Suprapubic skin (tissue), 4 donors: ENCODE measurements around the gene PTGIS. TPM values are rescaled to one million over a fixed set of nuclear protein-coding genes. Genes with fewer than 3 reads are reported as not detected.

ENCODE experiments used
- DNase-seq, 2 donors: peaks; one replicate each; pipeline ENCODE4 v3.0.0-alpha.2; 2019; ENCODE audit warnings: low spot score in 2 of 2
- H3K27ac ChIP-seq: fragments of 200-600 bp; sonication (generic); one replicate; pipeline ENCODE4 v1.5.1; 2019
- H3K27me3 ChIP-seq: fragments of 200-600 bp; sonication (generic); one replicate; pipeline ENCODE4 v1.5.1; 2019
- H3K36me3 ChIP-seq: fragments of 200-600 bp; sonication (generic); one replicate; pipeline ENCODE4 v1.5.1; 2019
- H3K4me1 ChIP-seq: fragments of 200-600 bp; sonication (generic); one replicate; pipeline ENCODE4 v1.5.1; 2019
- H3K4me3 ChIP-seq: fragments of 200-600 bp; sonication (generic); one replicate; pipeline ENCODE4 v1.5.1; 2019; ENCODE audit warnings: mild to moderate bottlenecking
- H3K9me3 ChIP-seq: fragments of 200-600 bp; sonication (generic); one replicate; pipeline ENCODE4 v1.5.1; 2019
- CTCF ChIP-seq, 2 donors: fragments of 200-600 bp in 1 of 2; fragments of 450-650 bp in 1 of 2; sonication (generic) in 1 of 2; IDR thresholded peaks; one replicate each; pipeline ENCODE4 v1.5.1; 2016 to 2019; ENCODE audit warnings: antibody characterized with exemption in 2 of 2, mild to moderate bottlenecking in 1 of 2, moderate library complexity in 1 of 2
- EP300 ChIP-seq: sonication (generic); formaldehyde crosslinking; IDR thresholded peaks from one replicate; pipeline ENCODE4 v1.6.1; 2017; ENCODE audit warnings: antibody characterized with exemption
- POLR2A ChIP-seq, 2 donors: fragments of 450-650 bp; IDR thresholded peaks; one replicate each; pipeline ENCODE4 v1.6.1; 2017; ENCODE audit warnings: antibody characterized with exemption in 2 of 2, mild to moderate bottlenecking in 2 of 2, moderate library complexity in 2 of 2
- POLR2AphosphoS5 ChIP-seq, 3 donors: sonication (generic); formaldehyde crosslinking; IDR thresholded peaks; one replicate each; pipeline ENCODE4 v1.6.1; 2017; ENCODE audit warnings: antibody characterized with exemption in 3 of 3
- WGBS: methylation state at CpG from one replicate; pipeline ENCODE4 v1.1.5; 2018; 5-methylcytosine and 5-hydroxymethylcytosine counted together
- total RNA-seq, 4 donors: library from RNA; depleted of rRNA; stranded (reverse); fragments of >200 nt; gene quantifications; one replicate each; pipeline ENCODE4 v1.1.0, GENCODE V29; 2016

The PTGIS gene
- total RNA-seq, 4 donors from 2014 or later = 4.3 to 14.4 (median 7.0) TPM

- Histone ChIP-seq H3K4me3 (no peak overlapping the region), H3K9me3 (no peaks in the 10 kb centered on the region), H3K36me3 (no peaks in the 10 kb centered on the region), H3K4me1 (no peaks in the 10 kb centered on the region), H3K27ac (no peak overlapping the region), H3K27me3 (peaks cover 8% of the 10 kb centered on the region)
- peak in 1 of 2 donors; percentile 4 for DNase-seq
- no peak for TF ChIP-seq POLR2A (IDR thresholded peaks at IDR 0.05)
- TF ChIP-seq POLR2AphosphoS5 (IDR thresholded peaks at IDR 0.05) = no peak
- no peak for TF ChIP-seq EP300
- no peak for TF ChIP-seq CTCF (IDR thresholded peaks at IDR 0.05)
- WGBS = 52% methylated on average over 3 of the region's 3 CpGs
Measured at GRCh38 chr20:49501917-49502316, 66.0 kb downstream of the PTGIS start.

GRCh38 chr20:49497398-49497669 is 70.6 kb downstream of the PTGIS start:
- Histone ChIP-seq H3K36me3 (no peaks in the 10 kb centered on the region), H3K27ac (no peak overlapping the region), H3K4me1 (no peaks in the 10 kb centered on the region), H3K4me3 (no peak overlapping the region), H3K9me3 (no peaks in the 10 kb centered on the region), H3K27me3 (no peaks in the 10 kb centered on the region)
- no peak for DNase-seq
- WGBS = 40% methylated on average over 1 of the region's 1 CpG
- TF ChIP-seq CTCF (IDR thresholded peaks at IDR 0.05) (no peak), POLR2A (IDR thresholded peaks at IDR 0.05) (no peak), POLR2AphosphoS5 (IDR thresholded peaks at IDR 0.05) (no peak), EP300 (no peak)

DNA sequence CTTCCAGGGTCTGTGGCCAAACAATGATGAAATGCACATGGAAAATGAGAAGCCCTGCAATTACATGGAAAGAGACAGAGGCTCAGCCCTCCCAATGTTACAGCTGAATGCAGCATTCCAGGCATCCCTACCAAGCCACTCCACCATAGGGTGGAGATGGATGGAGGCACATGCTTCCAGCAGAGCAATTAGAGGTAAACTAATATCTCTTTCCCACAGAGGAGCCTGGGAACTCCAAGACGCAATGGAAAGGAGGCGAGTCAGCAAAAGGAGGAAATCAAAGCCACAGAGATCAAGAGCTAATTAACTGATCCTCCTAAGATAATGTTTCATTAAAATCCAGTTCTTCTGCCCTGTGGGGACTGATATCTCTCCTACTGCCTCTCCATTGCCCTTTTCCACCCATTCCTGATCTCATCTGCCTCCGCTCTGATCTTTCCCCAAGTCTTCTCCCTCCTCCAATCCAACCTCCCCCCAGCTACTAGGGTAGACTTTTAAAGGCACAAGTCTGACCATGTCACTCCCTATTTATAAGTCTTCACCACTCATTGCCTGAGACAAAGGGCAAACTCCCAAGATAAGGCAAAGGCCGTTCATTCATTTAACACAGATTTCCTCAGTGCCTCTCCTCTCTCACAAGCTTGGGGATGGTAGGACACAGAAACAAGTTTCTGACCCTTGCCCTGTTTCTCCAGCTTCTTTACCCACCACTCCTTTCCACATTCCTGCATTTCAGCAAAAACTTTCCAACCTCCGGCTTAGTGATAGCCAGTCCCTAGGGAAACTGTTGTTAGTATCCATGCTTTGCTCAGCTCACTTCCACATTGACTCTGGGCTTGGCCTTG is 71.2 kb downstream of the PTGIS start:
- TF ChIP-seq CTCF (IDR thresholded peaks at IDR 0.05) (no peak), EP300 (no peak), POLR2AphosphoS5 (IDR thresholded peaks at IDR 0.05) (no peak), POLR2A (IDR thresholded peaks at IDR 0.05) (no peak)
- Histone ChIP-seq H3K4me3 (no peak overlapping the region), H3K9me3 (no peaks in the 10 kb centered on the region), H3K27me3 (no peaks in the 10 kb centered on the region), H3K27ac (no peak overlapping the region), H3K36me3 (no peaks in the 10 kb centered on the region), H3K4me1 (no peaks in the 10 kb centered on the region)
- no peak for DNase-seq
- 66% methylated on average over 5 of the region's 5 CpGs for WGBS

GRCh38 chr20:49496043-49496442 is 71.9 kb downstream of the PTGIS start:
- DNase-seq = no peak
- Histone ChIP-seq H3K4me3 (no peak overlapping the region), H3K27ac (no peak overlapping the region)

DNA sequence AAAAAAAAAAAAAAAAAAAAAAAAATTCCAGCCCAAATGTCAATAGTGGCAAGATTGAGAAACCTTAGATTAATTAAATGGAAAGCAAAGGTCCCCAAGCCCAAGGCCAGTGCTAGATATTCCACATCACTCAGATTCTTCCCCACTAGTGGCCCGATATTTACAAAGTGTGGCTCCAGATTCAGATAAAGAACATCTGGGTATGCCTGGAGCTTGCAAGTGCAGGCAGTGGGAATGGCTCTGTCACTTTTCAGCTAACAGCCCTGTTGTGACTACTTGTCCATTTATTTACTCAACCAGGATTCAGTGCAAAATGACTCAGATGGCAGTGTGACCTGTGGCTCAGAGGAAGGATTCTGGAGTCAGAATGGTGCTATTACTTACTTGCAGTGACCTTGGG is 77.2 kb downstream of the PTGIS start:
- Histone ChIP-seq H3K27ac (no peak overlapping the region), H3K27me3 (peaks cover 39% of the 10 kb centered on the region), H3K36me3 (no peaks in the 10 kb centered on the region), H3K4me1 (no peaks in the 10 kb centered on the region), H3K4me3 (no peak overlapping the region), H3K9me3 (no peaks in the 10 kb centered on the region)
- 40% methylated on average over 1 of the region's 1 CpG for WGBS
- TF ChIP-seq EP300 (no peak), POLR2A (IDR thresholded peaks at IDR 0.05) (no peak), CTCF (IDR thresholded peaks at IDR 0.05) (no peak), POLR2AphosphoS5 (IDR thresholded peaks at IDR 0.05) (no peak)
- no peak for DNase-seq

More at GRCh38 chr20:49496043-49496442, 71.9 kb downstream of the PTGIS start:
- no peaks in the 10 kb centered on the region for H3K9me3 ChIP-seq
- WGBS = 95% methylated on average over 4 of the region's 4 CpGs
- no peaks in the 10 kb centered on the region for H3K4me1 ChIP-seq
- H3K36me3 ChIP-seq = no peaks in the 10 kb centered on the region
- TF ChIP-seq POLR2AphosphoS5 (IDR thresholded peaks at IDR 0.05) (no peak), CTCF (IDR thresholded peaks at IDR 0.05) (no peak), EP300 (no peak), POLR2A (IDR thresholded peaks at IDR 0.05) (no peak)
- peaks cover 4% of the 10 kb centered on the region for H3K27me3 ChIP-seq
